H1 (cell line): Measurements from ENCODE around the gene VRK2.

Experiments
- ATF2 ChIP-seq: IDR thresholded peaks from 2 replicates; pipeline ENCODE4 v1.6.1; 2012; ENCODE audit warnings: low read length, inconsistent platforms
- CTCF ChIP-seq, 3 experiments: IDR thresholded peaks; 1 replicate in 2 of 3; 2 replicates in 1 of 3; pipeline versions ENCODE4 v1.5.1 to v1.6.1; 2011; ENCODE audit warnings: low read length in 3 of 3, mild to moderate bottlenecking in 3 of 3, inconsistent platforms in 2 of 3, low read depth in 1 of 3, moderate library complexity in 1 of 3; ENCODE audit not compliant: insufficient read depth in 1 of 3; ENCODE audit errors: control extremely low read depth in 1 of 3
- POLR2A ChIP-seq, 2 experiments: IDR thresholded peaks; 1 replicate in 1 of 2; 2 replicates in 1 of 2; pipeline ENCODE4 v1.6.1; 2011; ENCODE audit warnings: low read depth in 2 of 2, low read length in 2 of 2, mild to moderate bottlenecking in 2 of 2; ENCODE audit errors: control extremely low read depth in 1 of 2
- SIN3A ChIP-seq, 2 experiments: IDR thresholded peaks in 1 of 2; conservative IDR thresholded peaks in 1 of 2; 2 replicates each; pipeline ENCODE4 v1.6.1; 2011 to 2012; ENCODE audit warnings: low read length in 2 of 2, improper control_type of control experiment in 1 of 2, low read depth in 1 of 2, mild to moderate bottlenecking in 1 of 2
- SIRT6 ChIP-seq: IDR thresholded peaks from one replicate; pipeline ENCODE4 v1.7.1; 2012; ENCODE audit warnings: low read length, inconsistent platforms
- SIX5 ChIP-seq: IDR thresholded peaks from 2 replicates; pipeline ENCODE4 v1.6.1; 2011; ENCODE audit warnings: mild to moderate bottlenecking, low read depth, low read length
- TF ChIP-seq, protein P1 (sequence below): IDR thresholded peaks from 2 replicates; pipeline ENCODE4 v1.6.1; 2012; ENCODE audit warnings: inconsistent platforms

DNA sequence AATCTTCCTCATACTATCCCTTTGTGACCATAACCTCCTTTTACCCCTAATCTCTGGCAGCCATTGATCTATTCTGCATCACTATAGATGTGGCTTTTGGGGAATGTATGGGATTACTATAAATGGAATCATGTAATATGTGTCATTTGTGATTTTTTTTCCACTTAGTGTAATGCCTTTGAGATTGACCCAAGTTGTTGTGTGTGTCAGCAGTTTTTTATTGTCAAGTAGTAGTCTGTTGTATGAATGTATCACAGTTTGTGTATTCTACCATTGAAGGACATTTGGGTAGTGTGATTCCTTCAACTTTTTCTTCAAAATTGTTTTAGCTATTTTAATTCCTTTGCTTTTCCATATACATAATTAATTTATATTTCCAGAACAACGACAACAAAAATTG, 18.6 kb downstream of the VRK2 start:
- TF ChIP-seq, protein P1, sequence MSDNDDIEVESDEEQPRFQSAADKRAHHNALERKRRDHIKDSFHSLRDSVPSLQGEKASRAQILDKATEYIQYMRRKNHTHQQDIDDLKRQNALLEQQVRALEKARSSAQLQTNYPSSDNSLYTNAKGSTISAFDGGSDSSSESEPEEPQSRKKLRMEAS = no peak
- no peak for TF ChIP-seq CTCF (IDR thresholded peaks at IDR 0.05; ENCODE audit: control extremely low read depth in 1 of 3, insufficient read depth in 1 of 3, low read depth in 1 of 3, low read length in 3 of 3)
- no peak for TF ChIP-seq POLR2A (IDR thresholded peaks at IDR 0.05; ENCODE audit: control extremely low read depth in 1 of 2, low read depth in 2 of 2, low read length in 2 of 2)
- TF ChIP-seq SIX5 = no peak
- TF ChIP-seq ATF2 = no peak
- TF ChIP-seq SIRT6 = no peak
- TF ChIP-seq SIN3A (conservative IDR thresholded peaks at IDR 0.05 in 1 of 2, IDR thresholded peaks at IDR 0.05 in 1 of 2; ENCODE audit: low read depth in 1 of 2, low read length in 2 of 2) = no peak
